Activated B cell treated with CpG ODN at 0.5 μM for 24 hours (primary cell): ENCODE results near the gene IL1F10. TPM values are rescaled to one million over a fixed set of nuclear protein-coding genes. Genes with fewer than 3 reads are reported as not detected.

Experiments used
- ATAC-seq: fragments of 200-7000 bp; cut with Tn5 transposase; one replicate; pipeline ENCODE4 v1.10.0; 2021; ENCODE audit warnings: low read depth, mild to moderate bottlenecking, moderate library complexity
- CTCF ChIA-PET: fragments of 350-600 bp; sonication (Branson Sonifier 250); formaldehyde crosslinking; loops from one replicate; lab custom pipeline; 2021; ENCODE audit warnings: antibody characterized with exemption; lab: Charles Lee
- POLR2A ChIA-PET: fragments of 350-600 bp; sonication (Branson Sonifier 250); formaldehyde crosslinking; loops from one replicate; lab custom pipeline; 2021; ENCODE audit warnings: antibody characterized with exemption; lab: Charles Lee
- DNase-seq: peaks from one replicate; pipeline ENCODE4 v3.0.0; 2022
- H3K27ac Mint-ChIP-seq: one replicate; pipeline ENCODE4 v1.8.0; 2020; ENCODE audit warnings: mixed read lengths
- H3K27me3 Mint-ChIP-seq: one replicate; pipeline ENCODE4 v1.8.0; 2021; ENCODE audit warnings: mixed read lengths
- H3K36me3 Mint-ChIP-seq: one replicate; pipeline ENCODE4 v1.8.0; 2021; ENCODE audit warnings: low read depth, mixed read lengths
- H3K4me1 Mint-ChIP-seq: one replicate; pipeline ENCODE4 v1.8.0; 2021; ENCODE audit warnings: mixed read lengths
- H3K4me3 Mint-ChIP-seq: one replicate; pipeline ENCODE4 v1.8.0; 2020; ENCODE audit warnings: mild to moderate bottlenecking, mixed read lengths
- H3K9me3 Mint-ChIP-seq: one replicate; pipeline ENCODE4 v1.8.0; 2020; ENCODE audit warnings: mixed read lengths
- intact Hi-C: fragments of 100-400 bp; cut with micrococcal nuclease; formaldehyde crosslinking; loops from one replicate; pipeline ENCODE4 v1.15.1; 2024
- total RNA-seq: library from RNA; stranded (reverse); gene quantifications from 2 replicates; pipeline ENCODE4 v1.2.3, GENCODE V29; 2022
- TF ChIP-seq, protein P1 (sequence below): fragments of 200-600 bp; IDR thresholded peaks from one replicate; pipeline ENCODE4 v1.8.0; 2022; ENCODE audit warnings: antibody characterized with exemption, mild to moderate bottlenecking

IL1F10 gene
- total RNA-seq, 1 donor from 2014 or later, result not detected

DNA sequence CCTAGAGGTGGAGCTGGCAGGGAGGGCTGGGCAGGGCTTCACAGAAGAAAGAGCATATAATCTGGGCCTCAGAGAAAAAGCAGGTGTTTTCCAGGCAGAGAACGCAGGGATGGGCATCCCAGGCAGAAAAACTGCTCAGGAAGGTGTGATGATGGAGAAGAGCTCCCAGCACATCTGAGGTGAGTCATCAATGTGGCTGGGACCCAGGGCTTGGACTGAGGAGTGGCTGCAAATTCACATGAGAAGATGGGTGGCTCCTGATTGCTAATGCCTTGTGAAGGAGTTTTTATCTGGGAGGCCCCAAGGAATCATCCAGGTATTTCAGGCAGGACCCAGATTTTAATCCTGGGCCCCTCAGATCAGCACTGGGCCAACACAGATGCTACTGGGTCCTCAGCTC is 10.2 kb downstream of the IL1F10 start:
- no peak overlapping the region for H3K27ac Mint-ChIP-seq
- no peak for ATAC-seq
- TF ChIP-seq, protein P1, sequence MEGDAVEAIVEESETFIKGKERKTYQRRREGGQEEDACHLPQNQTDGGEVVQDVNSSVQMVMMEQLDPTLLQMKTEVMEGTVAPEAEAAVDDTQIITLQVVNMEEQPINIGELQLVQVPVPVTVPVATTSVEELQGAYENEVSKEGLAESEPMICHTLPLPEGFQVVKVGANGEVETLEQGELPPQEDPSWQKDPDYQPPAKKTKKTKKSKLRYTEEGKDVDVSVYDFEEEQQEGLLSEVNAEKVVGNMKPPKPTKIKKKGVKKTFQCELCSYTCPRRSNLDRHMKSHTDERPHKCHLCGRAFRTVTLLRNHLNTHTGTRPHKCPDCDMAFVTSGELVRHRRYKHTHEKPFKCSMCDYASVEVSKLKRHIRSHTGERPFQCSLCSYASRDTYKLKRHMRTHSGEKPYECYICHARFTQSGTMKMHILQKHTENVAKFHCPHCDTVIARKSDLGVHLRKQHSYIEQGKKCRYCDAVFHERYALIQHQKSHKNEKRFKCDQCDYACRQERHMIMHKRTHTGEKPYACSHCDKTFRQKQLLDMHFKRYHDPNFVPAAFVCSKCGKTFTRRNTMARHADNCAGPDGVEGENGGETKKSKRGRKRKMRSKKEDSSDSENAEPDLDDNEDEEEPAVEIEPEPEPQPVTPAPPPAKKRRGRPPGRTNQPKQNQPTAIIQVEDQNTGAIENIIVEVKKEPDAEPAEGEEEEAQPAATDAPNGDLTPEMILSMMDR, result no peak
- peaks cover 25% of the 10 kb centered on the region for H3K27me3 Mint-ChIP-seq
- H3K9me3 Mint-ChIP-seq, result no peaks in the 10 kb centered on the region
- ChIA-PET POLR2A (no interaction called here), CTCF (interaction anchor here (0.6 to 1.2 kb wide), 2 partner anchors 60 to 284 kb away, joined by 3 to 5 read pairs; no protein-coding TSS in a partner anchor)
- H3K4me3 Mint-ChIP-seq, result no peak overlapping the region
- intact Hi-C loops, result no loop called here
- no peaks in the 10 kb centered on the region for H3K4me1 Mint-ChIP-seq
- DNase-seq, result no peak
- H3K36me3 Mint-ChIP-seq, result no peaks in the 10 kb centered on the region

DNA sequence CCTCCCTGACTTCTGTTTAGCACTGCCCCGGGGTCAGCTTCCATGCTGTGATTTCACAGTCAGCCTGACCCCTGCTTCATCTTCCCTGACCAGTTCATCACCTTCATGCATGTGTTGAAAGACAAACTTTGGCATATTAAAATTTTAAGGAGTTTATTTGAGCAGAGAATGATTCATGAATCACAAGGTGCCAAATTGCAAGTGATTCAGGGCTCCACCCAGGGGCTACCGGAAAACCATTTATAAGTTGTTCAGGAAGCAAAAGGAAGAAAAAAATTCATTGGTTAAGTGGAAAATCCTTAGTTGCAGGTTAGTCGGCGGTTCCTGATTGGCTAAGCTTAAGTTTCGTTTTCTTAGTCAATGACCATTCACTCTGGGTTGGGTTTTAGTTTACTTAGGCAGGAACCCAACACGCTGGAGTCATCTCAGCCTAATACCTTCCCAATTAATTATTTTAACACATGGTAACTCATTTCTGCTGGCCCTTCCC is 10.6 kb downstream of the IL1F10 start:
- intact Hi-C loops, result no loop called here

DNA sequence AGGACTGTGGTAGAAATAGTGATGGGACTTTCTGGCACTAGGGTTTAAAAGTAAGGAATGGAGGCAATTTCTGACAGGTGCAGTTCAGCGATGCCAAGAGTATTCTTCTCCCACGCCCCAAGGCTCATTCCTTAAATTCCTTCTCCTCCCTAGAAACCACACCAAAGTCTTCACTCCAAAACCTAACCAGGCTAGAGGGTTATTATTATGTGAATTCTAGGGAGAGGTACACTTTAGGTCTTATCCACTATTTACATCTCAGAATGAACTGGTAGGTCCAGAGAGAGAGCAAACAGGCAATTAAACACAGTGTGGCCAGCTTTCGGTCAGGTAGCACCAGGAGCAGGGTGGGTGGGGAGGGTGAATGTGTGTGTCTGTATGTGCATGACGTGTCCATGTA is 11.4 kb downstream of the IL1F10 start:
- H3K4me1 Mint-ChIP-seq, result no peaks in the 10 kb centered on the region
- POLR2A ChIA-PET, result no interaction called here
- no peaks in the 10 kb centered on the region for H3K36me3 Mint-ChIP-seq

More for the DNA sequence above, 10.6 kb downstream of the IL1F10 start:
- H3K36me3 Mint-ChIP-seq, result no peaks in the 10 kb centered on the region
- H3K9me3 Mint-ChIP-seq, result no peaks in the 10 kb centered on the region
- H3K27ac Mint-ChIP-seq, result no peak overlapping the region
- no peak for ATAC-seq
- H3K4me3 Mint-ChIP-seq, result no peak overlapping the region
- CTCF ChIA-PET, result interaction anchor here (1.2 to 3.2 kb wide), 2 partner anchors 60 to 121 kb away, joined by 5 to 32 read pairs; no protein-coding TSS in a partner anchor
- DNase-seq, result no peak
- peaks cover 25% of the 10 kb centered on the region for H3K27me3 Mint-ChIP-seq
- TF ChIP-seq, protein P1, result no peak
- H3K4me1 Mint-ChIP-seq, result no peaks in the 10 kb centered on the region
- POLR2A ChIA-PET, result no interaction called here

DNA sequence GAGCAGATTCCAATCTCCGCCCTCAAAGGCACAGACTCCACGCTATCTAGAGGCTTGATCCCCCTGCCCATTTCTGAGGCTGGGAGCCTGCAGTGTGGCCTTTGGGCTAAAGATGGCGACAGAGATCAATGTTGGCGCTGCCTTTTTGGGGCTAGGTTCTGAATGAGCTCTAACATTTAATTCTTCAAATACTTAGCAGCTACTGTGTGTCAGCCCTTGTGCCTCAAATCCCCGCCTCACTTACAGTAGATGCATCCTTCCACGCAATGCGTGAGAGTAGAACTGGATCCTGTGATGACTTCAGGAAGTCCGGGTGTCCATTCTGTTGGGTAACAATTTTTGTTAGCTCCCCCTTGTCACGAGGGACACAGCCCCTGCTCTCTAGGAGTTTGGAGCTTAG is 12.4 kb downstream of the IL1F10 start:
- intact Hi-C loops, result loop anchor here (1.0 to 5.0 kb wide), 4 partner anchors 42 to 290 kb away; no protein-coding TSS in a partner anchor

More for the DNA sequence above, 11.4 kb downstream of the IL1F10 start:
- no peak overlapping the region for H3K4me3 Mint-ChIP-seq
- H3K9me3 Mint-ChIP-seq, result no peaks in the 10 kb centered on the region
- intact Hi-C loops, result no loop called here
- H3K27ac Mint-ChIP-seq, result no peak overlapping the region
- DNase-seq, result no peak
- TF ChIP-seq, protein P1, result no peak
- ATAC-seq, result no peak
- peaks cover 24% of the 10 kb centered on the region for H3K27me3 Mint-ChIP-seq
- CTCF ChIA-PET, result interaction anchor here (1.2 to 3.2 kb wide), 6 partner anchors 9 to 169 kb away, joined by 3 to 32 read pairs (median 5); no protein-coding TSS in a partner anchor

More for the DNA sequence above, 12.4 kb downstream of the IL1F10 start:
- Mint-ChIP-seq H3K9me3 (no peaks in the 10 kb centered on the region), H3K4me1 (no peaks in the 10 kb centered on the region), H3K27me3 (peaks cover 24% of the 10 kb centered on the region), H3K4me3 (no peak overlapping the region), H3K27ac (no peak overlapping the region), H3K36me3 (no peaks in the 10 kb centered on the region)
- ATAC-seq (peak; percentile 82), DNase-seq (peak; percentile 31)
- TF ChIP-seq, protein P1, result peak; percentile 23
- ChIA-PET CTCF (interaction anchor here (0.6 to 6.5 kb wide), 17 partner anchors 8 to 310 kb away, joined by 3 to 71 read pairs (median 4); no protein-coding TSS in a partner anchor), POLR2A (no interaction called here)
